Bladder microvascular endothelial cell (primary cell): ENCODE results near the gene CIROP. TPM values are rescaled to one million over a fixed set of nuclear protein-coding genes. Genes with fewer than 3 reads are reported as not detected.

Experiments used
- total RNA-seq: library from RNA; depleted of rRNA; stranded (reverse); fragments of >200 nt; gene quantifications from 2 replicates; pipeline ENCODE4 v1.2.3, GENCODE V29; 2014

The CIROP gene, protein sequence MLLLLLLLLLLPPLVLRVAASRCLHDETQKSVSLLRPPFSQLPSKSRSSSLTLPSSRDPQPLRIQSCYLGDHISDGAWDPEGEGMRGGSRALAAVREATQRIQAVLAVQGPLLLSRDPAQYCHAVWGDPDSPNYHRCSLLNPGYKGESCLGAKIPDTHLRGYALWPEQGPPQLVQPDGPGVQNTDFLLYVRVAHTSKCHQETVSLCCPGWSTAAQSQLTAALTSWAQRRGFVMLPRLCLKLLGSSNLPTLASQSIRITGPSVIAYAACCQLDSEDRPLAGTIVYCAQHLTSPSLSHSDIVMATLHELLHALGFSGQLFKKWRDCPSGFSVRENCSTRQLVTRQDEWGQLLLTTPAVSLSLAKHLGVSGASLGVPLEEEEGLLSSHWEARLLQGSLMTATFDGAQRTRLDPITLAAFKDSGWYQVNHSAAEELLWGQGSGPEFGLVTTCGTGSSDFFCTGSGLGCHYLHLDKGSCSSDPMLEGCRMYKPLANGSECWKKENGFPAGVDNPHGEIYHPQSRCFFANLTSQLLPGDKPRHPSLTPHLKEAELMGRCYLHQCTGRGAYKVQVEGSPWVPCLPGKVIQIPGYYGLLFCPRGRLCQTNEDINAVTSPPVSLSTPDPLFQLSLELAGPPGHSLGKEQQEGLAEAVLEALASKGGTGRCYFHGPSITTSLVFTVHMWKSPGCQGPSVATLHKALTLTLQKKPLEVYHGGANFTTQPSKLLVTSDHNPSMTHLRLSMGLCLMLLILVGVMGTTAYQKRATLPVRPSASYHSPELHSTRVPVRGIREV
- not detected in 2 replicates for total RNA-seq

GRCh38 chr14:23104591-23105347, at the start of gene CIROP:
Gene CIROP (minus strand): TSS chr14:23104989. CDS start chr14:23104920, 69 bp downstream.

DNA sequence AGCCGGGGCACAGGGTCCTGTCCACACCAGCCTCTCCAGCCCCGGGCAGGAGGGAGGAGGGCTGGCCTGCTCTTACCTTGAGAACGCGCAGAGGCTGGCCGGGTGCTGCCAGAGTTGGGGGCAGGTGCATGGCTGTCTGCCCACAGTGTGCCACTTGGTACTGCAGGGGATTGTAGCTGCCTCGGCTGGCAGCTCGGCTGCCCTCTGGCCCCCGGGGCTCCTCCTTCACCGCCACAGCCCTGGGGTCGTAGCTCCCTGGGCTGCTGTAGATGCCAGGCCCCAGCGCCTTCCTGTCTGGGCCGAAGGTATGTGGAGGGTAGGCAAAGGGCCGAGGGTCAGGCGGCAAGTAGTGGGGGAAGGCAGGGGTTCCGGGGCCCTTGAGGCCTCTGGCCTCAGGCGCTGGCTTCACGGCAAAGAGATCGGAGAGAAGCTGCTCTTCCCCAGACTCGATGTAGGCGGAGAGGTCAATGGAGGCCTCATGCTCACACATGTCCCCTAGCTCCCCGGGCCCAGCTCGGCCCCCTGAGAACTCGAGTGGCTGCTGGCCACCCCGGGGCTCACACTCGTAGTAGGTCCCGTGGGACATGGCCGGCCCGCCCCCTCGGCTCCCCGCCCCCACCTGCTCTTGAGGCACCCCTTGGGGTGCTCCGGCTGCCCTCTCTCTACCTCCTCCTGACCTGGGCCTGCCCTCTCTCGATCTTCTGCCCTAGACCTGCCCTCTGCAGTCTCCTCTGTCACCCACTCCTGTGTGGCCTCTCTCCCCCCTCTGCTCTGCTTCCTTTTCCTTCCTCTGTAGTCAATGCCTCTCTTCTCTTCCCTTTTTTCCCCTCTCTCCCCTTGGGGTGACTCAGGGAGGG, 13.9 kb upstream of the CIROP start, which contains the start of gene CEBPE:
Gene CEBPE, minus strand, starts transcription at position 750 of the 857 bp plus-strand sequence. Its CDS starts 164 bp downstream, at position 586.

GRCh38 chr14:23095196-23096108, 9.3 kb downstream of the CIROP start, which contains the start of gene C14orf119:
Gene C14orf119 (plus strand): TSS chr14:23095505. CDS start chr14:23097659, 2,154 bp downstream.

DNA sequence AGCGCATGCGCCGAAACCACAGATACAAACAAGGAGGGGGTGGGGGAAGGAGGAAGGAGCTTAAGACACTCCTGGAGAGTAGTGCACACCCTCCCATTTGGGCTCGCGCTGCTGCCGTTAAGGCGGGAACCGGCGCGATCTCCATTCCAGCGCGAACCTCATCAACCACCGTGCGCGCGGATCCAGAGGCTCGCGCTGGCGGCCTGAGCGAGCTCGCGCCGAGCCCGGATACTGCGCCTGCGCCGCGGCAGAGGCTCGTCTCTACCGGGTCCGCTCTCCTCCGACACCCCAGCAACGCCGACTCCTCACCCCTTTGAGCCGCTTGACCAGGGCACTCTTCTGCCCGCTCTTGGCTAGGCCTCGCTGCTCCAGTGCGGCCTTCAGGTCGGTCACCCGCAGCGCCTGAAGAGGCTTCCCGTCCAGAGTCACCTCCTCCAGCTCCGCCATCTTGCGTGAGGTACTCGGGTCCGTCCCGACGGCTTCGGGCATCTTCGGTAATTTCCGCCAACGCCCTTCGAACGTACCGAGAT, 10.1 kb downstream of the CIROP start, which contains the start of gene ACIN1:
Gene ACIN1, minus strand, starts transcription at position 471 of the 530 bp plus-strand sequence. Its CDS starts 24 bp downstream, at position 447.

GRCh38 chr14:23056956-23057756, 47.6 kb downstream of the CIROP start, which contains the start of gene CDH24:
Gene CDH24 (minus strand): TSS chr14:23057520. CDS start chr14:23055733, 1,787 bp downstream.

Other genes with a start within 250 kb of the CIROP start
- 46.9 and 80.0 TPM in 2 replicates for gene LRP10, start 233.2 kb downstream of the CIROP start, total RNA-seq
- gene REM2, start 221.8 kb downstream of the CIROP start, total RNA-seq, result not detected in 2 replicates
- gene RBM23, start 185.8 kb downstream of the CIROP start, total RNA-seq, result 32.5 and 86.7 TPM in 2 replicates
- gene PRMT5, start 175.6 kb downstream of the CIROP start, total RNA-seq, result 37.4 and 54.9 TPM in 2 replicates
- gene HAUS4, start 147.9 kb downstream of the CIROP start, total RNA-seq, result 29.3 and 57.6 TPM in 2 replicates
- 43.4 and 94.0 TPM in 2 replicates for gene AJUBA, start 122.4 kb downstream of the CIROP start, total RNA-seq
- 4.5 and 6.0 TPM in 2 replicates for gene C14orf93, start 94.8 kb downstream of the CIROP start, total RNA-seq
- gene PSMB5, start 70.1 kb downstream of the CIROP start, total RNA-seq, result 226 and 241 TPM in 2 replicates
- not detected in 2 replicates for gene PSMB11, start 62.8 kb downstream of the CIROP start, total RNA-seq
- gene CDH24, start 47.5 kb downstream of the CIROP start, total RNA-seq, result 8.7 and 10.9 TPM in 2 replicates
- gene ACIN1, start 9.9 kb downstream of the CIROP start, total RNA-seq, result 48.9 and 102 TPM in 2 replicates
- gene C14orf119, start 9.5 kb downstream of the CIROP start, total RNA-seq, result 47.2 and 51.0 TPM in 2 replicates
- not detected in 2 replicates for gene CEBPE, start 14.3 kb upstream of the CIROP start, total RNA-seq
- not detected in 2 replicates for gene SLC7A8, start 78.7 kb upstream of the CIROP start, total RNA-seq
- not detected in 2 replicates for gene RNF212B, start 132.9 kb upstream of the CIROP start, total RNA-seq
- 4.0 and 7.1 TPM in 2 replicates for gene HOMEZ, start 181.1 kb upstream of the CIROP start, total RNA-seq
- 0.81 and 2.1 TPM in 2 replicates for gene PPP1R3E, start 197.9 kb upstream of the CIROP start, total RNA-seq
- gene BCL2L2, start 201.8 kb upstream of the CIROP start, total RNA-seq, result 7.4 and 13.0 TPM in 2 replicates
- gene PABPN1, start 216.5 kb upstream of the CIROP start, total RNA-seq, result 52.9 and 97.5 TPM in 2 replicates
- gene SLC22A17, start 247.9 kb upstream of the CIROP start, total RNA-seq, result 0.97 and 3.7 TPM in 2 replicates